RWPE1 (cell line): ENCODE measurements around the gene PDE4D.
A peak's percentile ranks its signal among the peaks of the same experiment; 100 is the strongest.
"Not testable (repeated sequence)": the region's sequence is repeated elsewhere in the genome, so short reads cannot be mapped to it uniquely, and the experiment has no call there.

ENCODE experiments used
- CTCF ChIA-PET: fragments of 350-600 bp; sonication (Branson Sonifier 250); formaldehyde crosslinking; extraction: SDS; loops from one replicate; lab custom pipeline; 2021; lab: Yijun Ruan, JAX
- POLR2A ChIA-PET: fragments of 400-600 bp; formaldehyde crosslinking; extraction: SDS; loops from one replicate; lab custom pipeline; 2020; ENCODE audit warnings: antibody characterized with exemption; ENCODE audit not compliant: low non-redundant PET; lab: Yijun Ruan, JAX
- DNase-seq: peaks from one replicate; pipeline ENCODE4 v3.0.0; 2012; ENCODE audit warnings: low spot score
- H3K27ac ChIP-seq: fragments of 450-650 bp; 2 replicates; pipeline ENCODE4 v1.5.1; 2017
- CTCF ChIP-seq: fragments of 450-650 bp; conservative IDR thresholded peaks from 2 replicates; pipeline ENCODE4 v1.5.1; 2017; ENCODE audit warnings: low read depth, mild to moderate bottlenecking

PDE4D gene

GRCh38 chr5:59065554-59065953 is 828.0 kb downstream of the PDE4D start:
- ChIA-PET POLR2A (no interaction called here), CTCF (no interaction called here)
- no peak overlapping the region for H3K27ac ChIP-seq

GRCh38 chr5:59064293-59064692 is 829.2 kb downstream of the PDE4D start:
- ChIA-PET POLR2A (no interaction called here), CTCF (no interaction called here)
- DNase-seq: no peak
- H3K27ac ChIP-seq: no peak overlapping the region
- no peak for TF ChIP-seq CTCF

More at GRCh38 chr5:59065554-59065953, 828.0 kb downstream of the PDE4D start:
- peak; percentile 52 for DNase-seq
- no peak for TF ChIP-seq CTCF

GRCh38 chr5:59062986-59063683 is 830.4 kb downstream of the PDE4D start:
- DNase-seq: no peak
- no peak overlapping the region for H3K27ac ChIP-seq
- POLR2A ChIA-PET: no interaction called here
- CTCF ChIA-PET: interaction anchor here (0.8 kb wide), 1 partner anchor 47 kb away, joined by 4 read pairs; no protein-coding TSS in a partner anchor
- TF ChIP-seq CTCF: no peak

- POLR2A ChIA-PET: no interaction called here
- no peak for TF ChIP-seq CTCF
- no peak overlapping the region for H3K27ac ChIP-seq
- CTCF ChIA-PET: no interaction called here
- DNase-seq: peak; percentile 49
Measured at GRCh38 chr5:59061377-59061776, 832.1 kb downstream of the PDE4D start.

- H3K27ac ChIP-seq: no peak overlapping the region
- ChIA-PET POLR2A (no interaction called here), CTCF (no interaction called here)
- no peak for TF ChIP-seq CTCF
- DNase-seq: no peak
Measured at GRCh38 chr5:59058969-59059687, 834.4 kb downstream of the PDE4D start.

- no peak overlapping the region for H3K27ac ChIP-seq
- POLR2A ChIA-PET: no interaction called here
- DNase-seq: no peak
- CTCF ChIA-PET: interaction anchor here (0.7 to 1.4 kb wide), 2 partner anchors 25 to 30 kb away, joined by 4 read pairs; no protein-coding TSS in a partner anchor
- no peak for TF ChIP-seq CTCF
Measured at GRCh38 chr5:59058237-59058636, 835.3 kb downstream of the PDE4D start.

- POLR2A ChIA-PET, DNase-seq, H3K27ac ChIP-seq: not testable (repeated sequence)
- CTCF ChIA-PET: interaction anchor here (0.6 kb wide), 1 partner anchor 894 kb away, joined by 3 read pairs; no protein-coding TSS in a partner anchor
Measured at GRCh38 chr5:59056599-59056998, 836.9 kb downstream of the PDE4D start.
